Loucy (cell line): ENCODE measurements around the gene UBN1.

Experiments used
- EZH2phosphoT487 ChIP-seq: fragments of 200-600 bp; IDR thresholded peaks from 2 replicates; pipeline ENCODE4 v1.6.1; 2018; ENCODE audit warnings: antibody characterized with exemption, mild to moderate bottlenecking, moderate library complexity, borderline replicate concordance
- TF ChIP-seq, protein P1 (sequence below): fragments of 200-600 bp; sonication (generic); conservative IDR thresholded peaks from 2 replicates; pipeline ENCODE4 v1.5.1; 2014; ENCODE audit warnings: mild to moderate bottlenecking, antibody characterized with exemption, low read length

DNA sequence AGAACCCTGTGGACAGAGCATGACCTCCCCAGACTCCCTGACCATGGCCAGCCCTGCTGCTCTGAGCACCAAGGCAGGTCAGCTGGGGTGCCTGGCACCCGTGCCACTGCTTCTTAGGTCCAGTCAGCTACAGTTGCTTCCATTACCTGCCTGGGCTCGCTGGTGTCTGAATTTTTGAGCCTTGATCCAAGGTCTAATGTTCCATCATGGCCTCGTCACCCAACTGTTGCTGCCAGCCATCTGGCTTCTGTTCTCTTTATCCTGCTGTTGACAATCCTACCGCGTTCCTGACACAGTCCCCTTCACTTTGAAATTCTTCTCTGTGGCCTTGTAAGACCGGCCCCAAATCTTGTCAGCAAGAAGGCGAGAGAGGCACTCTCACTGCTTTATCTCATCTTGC, 16.9 kb upstream of the UBN1 start:
- TF ChIP-seq, protein P1, sequence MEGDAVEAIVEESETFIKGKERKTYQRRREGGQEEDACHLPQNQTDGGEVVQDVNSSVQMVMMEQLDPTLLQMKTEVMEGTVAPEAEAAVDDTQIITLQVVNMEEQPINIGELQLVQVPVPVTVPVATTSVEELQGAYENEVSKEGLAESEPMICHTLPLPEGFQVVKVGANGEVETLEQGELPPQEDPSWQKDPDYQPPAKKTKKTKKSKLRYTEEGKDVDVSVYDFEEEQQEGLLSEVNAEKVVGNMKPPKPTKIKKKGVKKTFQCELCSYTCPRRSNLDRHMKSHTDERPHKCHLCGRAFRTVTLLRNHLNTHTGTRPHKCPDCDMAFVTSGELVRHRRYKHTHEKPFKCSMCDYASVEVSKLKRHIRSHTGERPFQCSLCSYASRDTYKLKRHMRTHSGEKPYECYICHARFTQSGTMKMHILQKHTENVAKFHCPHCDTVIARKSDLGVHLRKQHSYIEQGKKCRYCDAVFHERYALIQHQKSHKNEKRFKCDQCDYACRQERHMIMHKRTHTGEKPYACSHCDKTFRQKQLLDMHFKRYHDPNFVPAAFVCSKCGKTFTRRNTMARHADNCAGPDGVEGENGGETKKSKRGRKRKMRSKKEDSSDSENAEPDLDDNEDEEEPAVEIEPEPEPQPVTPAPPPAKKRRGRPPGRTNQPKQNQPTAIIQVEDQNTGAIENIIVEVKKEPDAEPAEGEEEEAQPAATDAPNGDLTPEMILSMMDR = no peak
- no peak for TF ChIP-seq EZH2phosphoT487
